Vein endothelial cell (primary cell): ENCODE measurements around the gene KRTAP1-3. TPM values are rescaled to one million over a fixed set of nuclear protein-coding genes. Genes with fewer than 3 reads are reported as not detected.

Source experiments
- small RNA-seq: library from RNA; depleted of rRNA; stranded (forward); fragments of <200 nt; gene quantifications from one replicate; pipeline ENCODE3, GENCODE V24; 2012
- total RNA-seq: library from RNA; depleted of rRNA; stranded (reverse); fragments of >200 nt; gene quantifications from 2 replicates; pipeline ENCODE4 v1.2.3, GENCODE V29; 2012

Gene KRTAP1-3
- not detected in 2 replicates for total RNA-seq

GRCh38 chr17:41034346-41034935, at the start of gene KRTAP1-3:
KRTAP1-3 (minus strand) TSS chr17:41034874; CDS start chr17:41034821, 53 bp downstream.

GRCh38 chr17:41084100-41084856, 49.6 kb upstream of the KRTAP1-3 start, which contains the start of gene KRTAP4-7:
KRTAP4-7 (plus strand) TSS chr17:41084150; CDS start chr17:41084207, 57 bp downstream.

GRCh38 chr17:41065829-41066624, 31.4 kb upstream of the KRTAP1-3 start, which contains the start of gene KRTAP2-4:
KRTAP2-4 (minus strand) TSS chr17:41065879; CDS start chr17:41065845, 34 bp downstream.

GRCh38 chr17:41060052-41060604, 25.5 kb upstream of the KRTAP1-3 start, which contains the start of gene KRTAP2-3:
KRTAP2-3 (minus strand) TSS chr17:41060114; CDS start chr17:41060050, 64 bp downstream.

GRCh38 chr17:41055130-41055529, 20.5 kb upstream of the KRTAP1-3 start, which contains the start of gene KRTAP2-2:
KRTAP2-2 (minus strand) TSS chr17:41055230; CDS start chr17:41055211, 19 bp downstream.

GRCh38 chr17:41046735-41047465, 12.2 kb upstream of the KRTAP1-3 start, which contains the start of gene KRTAP2-1:
KRTAP2-1 (minus strand) TSS chr17:41047316; CDS start chr17:41047267, 49 bp downstream.

GRCh38 chr17:41040783-41041571, 6.3 kb upstream of the KRTAP1-3 start, which contains the start of gene KRTAP1-1:
KRTAP1-1 (minus strand) TSS chr17:41041450; CDS start chr17:41041397, 53 bp downstream.

GRCh38 chr17:41029633-41030245, 4.9 kb downstream of the KRTAP1-3 start, which contains the start of gene KRTAP1-4:
KRTAP1-4 (minus strand) TSS chr17:41030195; CDS start chr17:41030078, 117 bp downstream.

GRCh38 chr17:41026715-41027471, 7.8 kb downstream of the KRTAP1-3 start, which contains the start of gene KRTAP1-5:
KRTAP1-5 (minus strand) TSS chr17:41027208; CDS start chr17:41027155, 53 bp downstream.

GRCh38 chr17:41008811-41009210, 25.9 kb downstream of the KRTAP1-3 start, which contains the start of gene KRTAP3-1:
KRTAP3-1 (minus strand) TSS chr17:41009128; CDS start chr17:41009074, 54 bp downstream.

GRCh38 chr17:40999563-40999962, 35.1 kb downstream of the KRTAP1-3 start, which contains the start of gene KRTAP3-2:
KRTAP3-2 (minus strand) TSS chr17:40999906; CDS start chr17:40999853, 53 bp downstream.

GRCh38 chr17:40993839-40994238, 40.8 kb downstream of the KRTAP1-3 start, which contains the start of gene KRTAP3-3:
KRTAP3-3 (minus strand) TSS chr17:40994164; CDS start chr17:40994097, 67 bp downstream.

GRCh38 chr17:40984226-40984625, 50.4 kb downstream of the KRTAP1-3 start, which contains the start of gene KRT40:
KRT40 (minus strand) TSS chr17:40984326; CDS start chr17:40984273, 53 bp downstream.

Small RNA genes lying within 50 kb of the gene (small RNA-seq; reads per million reads assigned to genes)
- gene KRTAP3-4P = not detected

Other genes with a start within 250 kb of the KRTAP1-3 start
- gene KRT28, start 234.9 kb downstream of the KRTAP1-3 start, total RNA-seq = not detected in 2 replicates
- gene KRT10, start 212.3 kb downstream of the KRTAP1-3 start, total RNA-seq = 0.98 and 5.4 TPM in 2 replicates
- gene KRT12, start 167.7 kb downstream of the KRTAP1-3 start, total RNA-seq = not detected in 2 replicates
- not detected in 2 replicates for gene KRT20, start 149.6 kb downstream of the KRTAP1-3 start, total RNA-seq
- not detected in 2 replicates for gene KRT23, start 97.2 kb downstream of the KRTAP1-3 start, total RNA-seq
- not detected in 2 replicates for gene KRT39, start 67.9 kb downstream of the KRTAP1-3 start, total RNA-seq
- gene KRT40, start 50.5 kb downstream of the KRTAP1-3 start, total RNA-seq = not detected in 2 replicates
- not detected in 2 replicates for gene KRTAP3-3, start 40.7 kb downstream of the KRTAP1-3 start, total RNA-seq
- not detected in 2 replicates for gene KRTAP3-2, start 35.0 kb downstream of the KRTAP1-3 start, total RNA-seq
- not detected in 2 replicates for gene KRTAP3-1, start 25.7 kb downstream of the KRTAP1-3 start, total RNA-seq
- not detected in 2 replicates for gene KRTAP1-5, start 7.7 kb downstream of the KRTAP1-3 start, total RNA-seq
- gene KRTAP1-4, start 4.7 kb downstream of the KRTAP1-3 start, total RNA-seq = not detected in 2 replicates
- not detected in 2 replicates for gene KRTAP1-1, start 6.6 kb upstream of the KRTAP1-3 start, total RNA-seq
- not detected in 2 replicates for gene KRTAP2-1, start 12.4 kb upstream of the KRTAP1-3 start, total RNA-seq
- gene KRTAP2-2, start 20.4 kb upstream of the KRTAP1-3 start, total RNA-seq = not detected in 2 replicates
- not detected in 2 replicates for gene KRTAP2-3, start 25.2 kb upstream of the KRTAP1-3 start, total RNA-seq
- not detected in 2 replicates for gene KRTAP2-4, start 31.0 kb upstream of the KRTAP1-3 start, total RNA-seq
- not detected in 2 replicates for gene KRTAP4-7, start 49.3 kb upstream of the KRTAP1-3 start, total RNA-seq
- gene KRTAP4-8, start 63.3 kb upstream of the KRTAP1-3 start, total RNA-seq = not detected in 2 replicates
- not detected in 2 replicates for gene KRTAP4-16, start 67.3 kb upstream of the KRTAP1-3 start, total RNA-seq
- not detected in 2 replicates for gene KRTAP4-9, start 70.5 kb upstream of the KRTAP1-3 start, total RNA-seq
- not detected in 2 replicates for gene KRTAP4-11, start 83.5 kb upstream of the KRTAP1-3 start, total RNA-seq
- not detected in 2 replicates for gene KRTAP4-12, start 89.3 kb upstream of the KRTAP1-3 start, total RNA-seq
- gene KRTAP4-6, start 105.7 kb upstream of the KRTAP1-3 start, total RNA-seq = not detected in 2 replicates
- gene KRTAP4-5, start 115.0 kb upstream of the KRTAP1-3 start, total RNA-seq = not detected in 2 replicates
- gene KRTAP4-4, start 125.9 kb upstream of the KRTAP1-3 start, total RNA-seq = not detected in 2 replicates
- not detected in 2 replicates for gene KRTAP4-3, start 133.3 kb upstream of the KRTAP1-3 start, total RNA-seq
- gene KRTAP4-2, start 143.3 kb upstream of the KRTAP1-3 start, total RNA-seq = not detected in 2 replicates
- gene KRTAP4-1, start 150.0 kb upstream of the KRTAP1-3 start, total RNA-seq = not detected in 2 replicates
- gene KRTAP9-1, start 155.0 kb upstream of the KRTAP1-3 start, total RNA-seq = not detected in 2 replicates
- gene KRTAP9-2, start 191.8 kb upstream of the KRTAP1-3 start, total RNA-seq = not detected in 2 replicates
- gene KRTAP9-3, start 197.6 kb upstream of the KRTAP1-3 start, total RNA-seq = not detected in 2 replicates
- gene KRTAP9-8, start 203.1 kb upstream of the KRTAP1-3 start, total RNA-seq = not detected in 2 replicates
- gene KRTAP9-4, start 214.8 kb upstream of the KRTAP1-3 start, total RNA-seq = not detected in 2 replicates
- gene KRTAP9-9, start 220.5 kb upstream of the KRTAP1-3 start, total RNA-seq = not detected in 2 replicates
- gene KRTAP9-6, start 230.5 kb upstream of the KRTAP1-3 start, total RNA-seq = not detected in 2 replicates
- gene KRTAP9-7, start 240.8 kb upstream of the KRTAP1-3 start, total RNA-seq = not detected in 2 replicates